HG02840 (cell line): Measurements from ENCODE around the gene TSPAN18.

ENCODE experiments used
- ATAC-seq: cut with Tn5 transposase; IDR thresholded peaks from one replicate; pipeline ENCODE4 v1.9.1; 2021; ENCODE audit warnings: mild to moderate bottlenecking, moderate library complexity, moderate number of reproducible peaks; ENCODE audit not compliant: unreplicated experiment, low FRiP score

The TSPAN18 gene

GRCh38 chr11:44928816-44929215 lies 202.1 kb downstream of the TSPAN18 start:
- no peak for ATAC-seq

- no peak for ATAC-seq
These were observed 204.0 kb downstream of the TSPAN18 start for GRCh38 chr11:44930588-44931302.

- no peak for ATAC-seq
These were observed 204.7 kb downstream of the TSPAN18 start for GRCh38 chr11:44931466-44931865.

GRCh38 chr11:44934110-44934509 lies 207.3 kb downstream of the TSPAN18 start:
- no peak for ATAC-seq

- no peak for ATAC-seq
These were observed 208.0 kb downstream of the TSPAN18 start for GRCh38 chr11:44934735-44935250.

GRCh38 chr11:44936525-44936924 lies 209.8 kb downstream of the TSPAN18 start:
- no peak for ATAC-seq

- no peak for ATAC-seq
These were observed 210.3 kb downstream of the TSPAN18 start for GRCh38 chr11:44936951-44937543.

- ATAC-seq: no peak
These were observed 211.4 kb downstream of the TSPAN18 start for GRCh38 chr11:44938066-44938691.

- no peak for ATAC-seq
These were observed 213.1 kb downstream of the TSPAN18 start for GRCh38 chr11:44939673-44940395.

- ATAC-seq: no peak
These were observed 213.6 kb downstream of the TSPAN18 start for GRCh38 chr11:44940404-44940803.

- no peak for ATAC-seq
These were observed 214.1 kb downstream of the TSPAN18 start for GRCh38 chr11:44940835-44941234.

GRCh38 chr11:44941259-44942021 lies 214.7 kb downstream of the TSPAN18 start:
- ATAC-seq: no peak

- ATAC-seq: no peak
These were observed 215.5 kb downstream of the TSPAN18 start for GRCh38 chr11:44942029-44942955.

- ATAC-seq: no peak
These were observed 216.4 kb downstream of the TSPAN18 start for GRCh38 chr11:44943118-44943517.

- no peak for ATAC-seq
These were observed 216.9 kb downstream of the TSPAN18 start for GRCh38 chr11:44943696-44944095.

- no peak for ATAC-seq
These were observed 217.6 kb downstream of the TSPAN18 start for GRCh38 chr11:44944181-44944852.

- no peak for ATAC-seq
These were observed 218.1 kb downstream of the TSPAN18 start for GRCh38 chr11:44944853-44945235.

GRCh38 chr11:44945666-44946065 lies 218.9 kb downstream of the TSPAN18 start:
- no peak for ATAC-seq

- ATAC-seq: no peak
These were observed 219.5 kb downstream of the TSPAN18 start for GRCh38 chr11:44946263-44946662.
